GM12892 (cell line): ENCODE results near the gene PAK6.

Source experiments
- POLR2A ChIP-seq: IDR thresholded peaks from 2 replicates; pipeline ENCODE4 v1.6.1; 2011; ENCODE audit warnings: low read depth, low read length, control low read depth
- POLR2AphosphoS5 ChIP-seq: IDR thresholded peaks from 2 replicates; pipeline ENCODE4 v1.6.1; 2011; ENCODE audit warnings: low read depth, low read length, control low read depth
- TAF1 ChIP-seq: IDR thresholded peaks from 2 replicates; pipeline ENCODE4 v1.6.1; 2011; ENCODE audit warnings: low read depth, mild to moderate bottlenecking, control low read depth, low read length, borderline replicate concordance

GRCh38 chr15:40190591-40190990 is 48.3 kb upstream of the PAK6 start:
- no peak for TF ChIP-seq POLR2A
- no peak for TF ChIP-seq TAF1
- TF ChIP-seq POLR2AphosphoS5 = no peak
